ENCODE results near the gene ZNF800. TPM values are rescaled to one million over a fixed set of nuclear protein-coding genes. Genes with fewer than 3 reads are reported as not detected.

Gene ZNF800
- total RNA-seq, 1 experiment from 2014 or later, result 9.4 TPM

GRCh38 chr7:127359011-127359410 lies 33.5 kb downstream of the ZNF800 start:
- in situ Hi-C loops (cut with HindIII; ENCODE audit: low sequenced_read_pairs), result no loop called here

GRCh38 chr7:127353897-127354296 lies 38.6 kb downstream of the ZNF800 start:
- in situ Hi-C loops (cut with HindIII; ENCODE audit: low sequenced_read_pairs), result no loop called here
- DNase-seq (ENCODE audit: low spot score), result no peak

More at GRCh38 chr7:127359011-127359410, 33.5 kb downstream of the ZNF800 start:
- DNase-seq (ENCODE audit: low spot score), result no peak

- in situ Hi-C loops (cut with HindIII; ENCODE audit: low sequenced_read_pairs), result no loop called here
These were observed 41.9 kb downstream of the ZNF800 start for GRCh38 chr7:127350586-127350985.

GRCh38 chr7:127349881-127350280 lies 42.6 kb downstream of the ZNF800 start:
- in situ Hi-C loops (cut with HindIII; ENCODE audit: low sequenced_read_pairs), result no loop called here
- no peak for DNase-seq (ENCODE audit: low spot score)

More at GRCh38 chr7:127350586-127350985, 41.9 kb downstream of the ZNF800 start:
- DNase-seq (ENCODE audit: low spot score), result no peak

- DNase-seq (ENCODE audit: low spot score), result no peak
- in situ Hi-C loops (cut with HindIII; ENCODE audit: low sequenced_read_pairs), result no loop called here
These were observed 44.3 kb downstream of the ZNF800 start for GRCh38 chr7:127348247-127348631.

- DNase-seq (ENCODE audit: low spot score), result peak; percentile 6
- in situ Hi-C loops (cut with HindIII; ENCODE audit: low sequenced_read_pairs), result no loop called here
These were observed 44.8 kb downstream of the ZNF800 start for GRCh38 chr7:127347567-127348246.

GRCh38 chr7:127346575-127347256 lies 45.8 kb downstream of the ZNF800 start:
- DNase-seq (ENCODE audit: low spot score), result no peak
- in situ Hi-C loops (cut with HindIII; ENCODE audit: low sequenced_read_pairs), result no loop called here

GRCh38 chr7:127342596-127342995 lies 49.9 kb downstream of the ZNF800 start:
- in situ Hi-C loops (cut with HindIII; ENCODE audit: low sequenced_read_pairs), result no loop called here
- DNase-seq (ENCODE audit: low spot score), result no peak

- no peak for DNase-seq (ENCODE audit: low spot score)
- in situ Hi-C loops (cut with HindIII; ENCODE audit: low sequenced_read_pairs), result no loop called here
These were observed 54.4 kb downstream of the ZNF800 start for GRCh38 chr7:127338122-127338521.

- in situ Hi-C loops (cut with HindIII; ENCODE audit: low sequenced_read_pairs), result no loop called here
- no peak for DNase-seq (ENCODE audit: low spot score)
These were observed 54.9 kb downstream of the ZNF800 start for GRCh38 chr7:127337581-127337980.

- DNase-seq (ENCODE audit: low spot score), result no peak
- in situ Hi-C loops (cut with HindIII; ENCODE audit: low sequenced_read_pairs), result no loop called here
These were observed 56.0 kb downstream of the ZNF800 start for GRCh38 chr7:127336458-127336857.

GRCh38 chr7:127332880-127333279 lies 59.6 kb downstream of the ZNF800 start:
- no peak for DNase-seq (ENCODE audit: low spot score)
- in situ Hi-C loops (cut with HindIII; ENCODE audit: low sequenced_read_pairs), result no loop called here

GRCh38 chr7:127330070-127330469 lies 62.4 kb downstream of the ZNF800 start:
- in situ Hi-C loops (cut with HindIII; ENCODE audit: low sequenced_read_pairs), result no loop called here
- no peak for DNase-seq (ENCODE audit: low spot score)

GRCh38 chr7:127322832-127323493 lies 69.5 kb downstream of the ZNF800 start:
- DNase-seq (ENCODE audit: low spot score), result no peak
- in situ Hi-C loops (cut with HindIII; ENCODE audit: low sequenced_read_pairs), result no loop called here

- no peak for DNase-seq (ENCODE audit: low spot score)
- in situ Hi-C loops (cut with HindIII; ENCODE audit: low sequenced_read_pairs), result no loop called here
These were observed 70.2 kb downstream of the ZNF800 start for GRCh38 chr7:127322351-127322750.

GRCh38 chr7:127320974-127321373 lies 71.5 kb downstream of the ZNF800 start:
- no peak for DNase-seq (ENCODE audit: low spot score)
- in situ Hi-C loops (cut with HindIII; ENCODE audit: low sequenced_read_pairs), result no loop called here

Other genes starting within 250 kb of the ZNF800 start
- gene GRM8, start 139.8 kb downstream of the ZNF800 start, total RNA-seq (2014; rRNA removed; shearing (Covaris generic)), result not detected in 2 replicates
- gene GCC1, start 192.9 kb upstream of the ZNF800 start, total RNA-seq (2014; rRNA removed; shearing (Covaris generic)), result 12.0 and 19.4 TPM in 2 replicates
- 459 and 527 TPM in 2 replicates for gene ARF5, start 195.7 kb upstream of the ZNF800 start, total RNA-seq (2014; rRNA removed; shearing (Covaris generic))
- 0.43 and 6.6 TPM in 2 replicates for gene FSCN3, start 201.0 kb upstream of the ZNF800 start, total RNA-seq (2014; rRNA removed; shearing (Covaris generic))
- gene PAX4, start 225.4 kb upstream of the ZNF800 start, total RNA-seq (2014; rRNA removed; shearing (Covaris generic)), result not detected in 2 replicates